Stimulated activated CD8-positive, alpha-beta memory T cell treated with anti-CD3 and anti-CD28 coated beads, Interleukin-12 subunit alpha, Interleukin-12 subunit beta, amount 100 ng/mL, for 24 hours (primary cell): ENCODE results near the gene CAPN5.

Source experiments
- DNase-seq: peaks from one replicate; pipeline ENCODE4 v3.0.0-alpha.2; 2020; ENCODE audit errors: extremely low read depth

The CAPN5 gene

GRCh38 chr11:77082838-77083565 lies 16.2 kb downstream of the CAPN5 start:
- no peak for DNase-seq

GRCh38 chr11:77083566-77084245 lies 16.9 kb downstream of the CAPN5 start:
- DNase-seq = no peak

DNA sequence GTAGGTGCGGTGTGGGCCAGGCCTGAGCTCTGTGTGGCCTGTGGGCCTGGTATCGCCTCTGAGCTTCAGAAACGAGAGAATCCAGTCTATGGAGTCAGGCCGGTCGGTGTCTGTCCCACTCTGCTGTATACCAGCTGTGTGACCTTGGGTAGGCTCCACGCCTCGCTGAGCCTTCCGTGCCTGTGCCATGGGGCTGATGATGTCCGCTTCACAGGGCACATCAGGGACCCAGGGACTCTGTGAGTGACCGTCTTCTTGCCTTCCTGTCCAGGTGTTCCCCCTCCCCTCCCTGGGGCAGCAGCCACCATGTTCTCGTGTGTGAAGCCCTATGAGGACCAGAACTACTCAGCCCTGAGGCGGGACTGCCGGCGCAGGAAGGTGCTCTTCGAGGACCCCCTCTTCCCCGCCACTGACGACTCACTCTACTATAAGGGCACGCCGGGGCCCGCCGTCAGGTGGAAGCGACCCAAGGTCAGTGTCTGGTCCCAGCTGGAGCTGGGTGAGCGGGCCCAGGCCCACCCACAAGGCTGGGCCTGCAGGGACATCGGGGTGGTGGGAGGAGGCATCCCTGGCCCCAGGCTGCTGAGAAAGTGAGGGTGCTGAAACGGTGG lies 17.9 kb downstream of the CAPN5 start:
- DNase-seq = no peak

DNA sequence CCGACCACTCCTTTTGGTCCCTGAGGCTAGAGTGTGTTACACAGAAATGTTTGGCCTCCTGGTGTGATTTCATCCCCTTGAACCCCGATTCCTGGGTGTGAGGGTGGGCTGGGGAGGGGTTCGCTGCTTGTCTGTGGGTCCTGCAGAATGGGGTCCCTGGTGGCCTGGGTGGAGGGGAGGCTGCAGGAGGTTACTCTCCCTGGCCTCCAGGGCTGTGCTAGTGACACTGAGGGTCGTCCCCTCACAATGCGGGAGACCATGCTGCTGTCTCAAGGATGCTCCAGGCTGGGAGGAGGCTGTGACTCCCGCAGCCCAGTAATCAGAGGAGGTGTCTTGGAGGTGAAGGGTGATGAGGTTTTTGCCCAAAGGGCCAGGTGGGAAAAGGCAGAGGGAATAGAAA lies 18.9 kb downstream of the CAPN5 start:
- no peak for DNase-seq

DNA sequence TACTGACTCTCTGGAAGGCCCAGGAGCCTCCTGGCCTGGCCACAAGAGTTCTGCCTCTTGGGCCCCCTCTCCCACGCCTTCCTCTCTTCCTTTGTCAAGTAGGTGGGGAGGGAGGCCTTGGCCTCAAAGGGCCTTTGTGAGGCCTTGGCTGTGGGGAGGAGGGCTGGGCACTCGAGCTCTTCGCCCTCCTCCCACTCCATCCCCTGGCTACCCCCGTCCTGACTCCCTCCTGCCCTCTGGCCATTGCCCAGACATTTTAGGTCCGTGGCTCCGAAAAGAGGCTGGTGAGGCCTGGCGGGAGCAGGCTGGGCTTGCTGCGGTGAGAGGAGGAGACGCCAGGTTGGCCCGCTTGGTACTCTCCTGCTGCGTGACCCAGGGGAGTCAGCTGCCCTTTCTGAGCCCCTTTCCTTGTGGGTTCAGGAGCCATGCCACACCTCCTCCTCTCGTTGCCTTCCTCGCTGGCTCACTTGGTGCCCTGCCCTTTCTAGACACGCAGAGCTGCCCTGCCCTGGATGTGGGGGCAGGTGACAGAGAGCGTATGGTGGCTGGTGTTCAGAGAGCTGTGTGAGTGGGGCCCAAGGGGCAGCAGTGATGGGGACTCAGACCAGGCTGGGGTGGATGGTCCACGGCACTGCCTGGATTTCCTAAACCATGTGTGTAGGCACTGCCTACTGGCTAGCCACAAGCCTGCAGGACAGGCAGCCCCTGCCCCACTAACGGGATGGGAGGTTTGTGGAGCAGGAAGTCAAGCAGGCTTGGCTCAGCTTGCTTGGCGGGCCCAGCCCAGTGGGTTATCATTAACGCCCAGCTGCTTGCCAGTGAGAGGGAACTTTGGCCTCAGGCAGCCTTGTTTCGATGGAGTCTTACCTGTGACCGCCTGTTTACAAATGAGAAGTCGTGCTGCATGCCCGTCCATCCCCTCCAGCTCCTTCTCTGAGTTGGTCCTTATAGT lies 20.0 kb downstream of the CAPN5 start:
- DNase-seq = no peak

DNA sequence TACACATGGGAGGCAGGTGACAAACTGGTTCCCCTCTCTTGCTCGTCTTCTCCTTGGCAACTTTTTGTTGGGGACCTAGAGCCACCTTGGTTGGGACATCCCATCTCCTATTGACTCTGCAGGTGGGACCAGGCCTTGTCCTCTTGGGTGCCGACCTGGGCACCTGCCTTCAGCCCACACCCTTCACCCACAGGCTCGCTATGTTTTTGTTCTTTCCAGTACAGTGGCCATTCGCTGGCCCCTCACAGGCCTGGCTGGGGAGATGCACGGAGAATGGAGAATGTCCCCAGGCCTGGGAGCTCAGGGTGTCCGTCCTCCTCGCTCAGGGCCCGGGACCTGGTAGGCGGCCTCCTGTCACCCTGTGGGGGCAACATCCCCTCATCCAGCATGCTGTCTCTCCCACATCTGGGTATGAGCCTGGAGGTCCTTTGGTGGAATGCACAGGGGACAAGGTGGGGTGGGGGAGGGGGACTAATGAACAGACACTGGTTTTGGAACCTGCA lies 21.0 kb downstream of the CAPN5 start:
- DNase-seq = no peak

DNA sequence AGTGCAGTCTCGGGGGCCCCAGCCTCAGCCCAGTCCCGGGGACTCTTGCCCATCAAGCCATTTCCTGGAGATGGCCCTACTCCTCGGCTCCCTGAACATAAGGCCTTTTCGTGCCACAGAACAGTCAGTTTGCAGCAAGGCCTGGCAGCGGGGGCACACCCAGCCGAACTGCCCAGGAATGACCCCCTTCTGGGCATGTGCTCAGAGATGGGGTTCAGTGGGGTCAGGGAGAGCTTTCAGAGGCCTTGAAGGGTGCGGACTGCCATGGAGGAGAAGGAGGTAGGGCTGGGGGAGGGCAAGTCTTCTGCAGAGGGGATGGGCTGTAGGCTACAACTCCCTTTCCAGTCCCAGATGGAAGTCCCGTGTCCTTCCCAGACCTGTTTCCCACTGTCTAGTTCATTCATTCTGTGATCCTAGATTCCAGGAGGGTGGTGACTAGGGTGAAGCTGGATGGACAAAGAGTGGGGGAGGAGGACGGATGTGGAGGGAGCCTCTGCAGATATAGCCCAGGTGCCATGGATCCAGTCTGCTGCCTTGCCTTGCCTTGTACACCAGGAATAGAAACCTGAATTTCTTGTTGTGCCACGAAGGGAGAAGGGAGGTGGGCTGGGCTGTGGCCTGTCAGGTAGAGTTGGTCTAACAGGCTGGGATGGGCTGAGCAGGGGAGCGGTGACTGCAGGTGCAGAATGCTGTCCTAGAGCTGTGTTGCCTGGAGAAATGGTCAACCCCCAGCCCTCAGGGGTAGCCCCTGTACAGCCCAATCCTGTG lies 21.6 kb downstream of the CAPN5 start:
- no peak for DNase-seq

DNA sequence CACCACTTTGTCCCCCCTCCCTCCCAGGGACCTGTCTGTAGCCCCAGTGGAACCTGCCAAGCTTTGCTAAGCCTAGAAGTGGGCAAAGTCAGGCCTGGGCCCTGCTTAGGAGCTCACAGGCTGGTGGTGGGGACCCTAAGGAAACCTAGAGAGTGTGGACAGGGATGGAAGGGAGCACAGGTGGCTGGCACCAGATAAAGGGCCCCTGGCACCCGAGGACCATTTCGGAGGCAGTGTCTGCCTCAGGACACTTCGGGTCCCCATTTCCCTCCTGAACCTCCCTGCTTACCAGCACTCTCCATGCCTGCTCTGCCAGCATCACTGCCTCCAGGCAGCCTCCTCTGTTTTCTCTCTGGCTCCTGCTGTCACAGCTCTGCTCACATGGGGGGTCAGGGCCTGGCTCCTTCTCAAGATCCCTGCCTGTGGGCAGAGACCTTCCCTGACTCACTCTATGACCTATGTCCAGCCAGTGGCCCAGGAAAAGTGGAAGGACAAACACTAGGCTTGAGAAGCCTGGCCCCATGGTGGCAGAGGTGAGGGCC lies 22.3 kb downstream of the CAPN5 start:
- DNase-seq = no peak

DNA sequence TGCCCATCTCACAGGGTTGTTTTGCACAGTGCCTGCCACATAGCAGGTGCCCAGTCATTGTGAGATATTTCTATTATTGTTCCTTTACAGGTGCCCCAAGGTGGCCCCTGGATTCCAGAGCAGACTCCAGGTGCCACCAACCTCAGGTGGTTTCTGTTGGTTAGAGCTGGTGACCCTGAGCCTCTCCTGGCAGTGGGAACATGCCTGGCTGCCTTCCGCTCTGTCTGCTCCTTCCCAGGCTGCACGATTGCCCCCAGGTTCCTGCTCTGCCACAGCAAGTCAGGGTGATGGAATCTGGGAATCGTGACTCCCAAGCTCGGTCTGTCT lies 23.2 kb downstream of the CAPN5 start:
- no peak for DNase-seq

GRCh38 chr11:77090373-77091111 lies 23.8 kb downstream of the CAPN5 start:
- DNase-seq = no peak

DNA sequence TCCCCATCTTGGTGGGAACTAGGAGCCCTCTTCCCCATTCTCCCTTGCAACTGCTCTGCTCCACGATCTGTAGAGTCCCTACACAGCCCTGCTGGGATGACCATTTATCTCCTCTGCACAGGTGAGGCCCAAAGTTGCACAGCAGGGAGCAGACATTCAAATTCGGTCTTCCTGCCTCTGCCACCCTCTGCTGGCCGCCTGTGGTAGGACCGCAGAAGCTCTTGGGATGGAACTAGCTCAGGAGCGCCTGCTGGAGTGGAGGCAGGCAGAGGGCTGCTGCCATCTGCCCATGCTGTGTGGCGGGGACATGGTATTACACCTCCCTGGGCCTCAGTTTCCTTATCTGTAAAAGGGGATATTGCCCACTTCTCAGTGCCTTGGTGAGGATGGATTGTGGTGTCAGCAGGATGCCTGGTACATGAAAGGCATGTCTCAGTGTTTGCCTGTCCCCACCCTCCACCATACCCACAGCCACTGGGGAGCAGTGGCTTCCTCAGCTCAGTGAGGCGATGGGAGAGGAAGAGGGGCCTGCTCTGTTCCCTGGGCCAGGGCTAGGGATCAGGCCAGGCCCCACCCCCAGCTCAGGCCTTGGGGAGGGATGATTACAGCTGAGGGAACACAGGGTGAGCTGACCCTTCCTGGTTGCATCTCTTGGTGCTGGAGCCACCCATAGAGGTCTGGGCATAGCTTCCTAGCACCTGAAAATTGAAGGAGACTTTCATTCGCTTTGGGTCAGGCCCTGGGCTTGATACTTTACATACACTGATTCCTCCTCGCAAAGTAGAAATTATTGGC lies 24.6 kb downstream of the CAPN5 start:
- DNase-seq = no peak

- DNase-seq = no peak
Observed at GRCh38 chr11:77092382-77092781, 25.6 kb downstream of the CAPN5 start.

DNA sequence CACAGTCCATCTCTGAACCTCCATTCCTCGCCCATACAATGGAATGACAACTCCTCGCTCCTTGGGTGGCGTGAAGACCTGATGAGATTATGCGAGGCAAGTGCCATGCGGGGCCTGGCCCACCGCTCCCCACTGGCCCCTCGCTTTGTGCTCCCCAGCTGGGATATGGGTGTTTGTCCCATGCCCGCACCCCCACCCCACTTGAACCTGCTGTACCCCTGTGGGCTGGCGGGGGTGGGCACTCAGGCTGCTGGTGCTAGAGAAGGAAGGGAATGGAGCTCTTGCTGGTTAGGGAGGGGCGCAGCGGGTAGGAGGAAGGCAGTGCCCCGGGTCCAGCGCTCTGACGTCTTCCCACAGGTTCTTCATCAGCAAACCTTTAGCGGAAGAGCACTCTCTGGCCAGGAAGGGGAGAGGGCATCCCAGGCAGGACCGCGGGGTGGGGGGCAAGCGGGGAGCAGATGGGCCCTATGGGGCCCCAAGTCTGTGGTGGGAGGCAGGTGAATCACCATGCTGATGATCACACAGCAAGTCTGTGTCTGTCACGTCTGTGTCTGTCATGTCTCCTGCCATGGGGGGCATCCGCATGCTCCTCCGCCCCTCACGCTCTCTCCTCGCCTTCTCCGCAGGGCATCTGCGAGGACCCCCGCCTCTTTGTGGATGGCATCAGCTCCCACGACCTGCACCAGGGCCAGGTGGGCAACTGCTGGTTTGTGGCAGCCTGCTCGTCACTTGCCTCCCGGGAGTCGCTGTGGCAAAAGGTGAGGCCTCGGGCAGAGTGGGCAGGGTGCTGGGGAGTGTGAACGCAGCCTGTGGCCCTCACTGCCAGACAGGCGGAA lies 26.5 kb downstream of the CAPN5 start:
- DNase-seq = no peak

DNA sequence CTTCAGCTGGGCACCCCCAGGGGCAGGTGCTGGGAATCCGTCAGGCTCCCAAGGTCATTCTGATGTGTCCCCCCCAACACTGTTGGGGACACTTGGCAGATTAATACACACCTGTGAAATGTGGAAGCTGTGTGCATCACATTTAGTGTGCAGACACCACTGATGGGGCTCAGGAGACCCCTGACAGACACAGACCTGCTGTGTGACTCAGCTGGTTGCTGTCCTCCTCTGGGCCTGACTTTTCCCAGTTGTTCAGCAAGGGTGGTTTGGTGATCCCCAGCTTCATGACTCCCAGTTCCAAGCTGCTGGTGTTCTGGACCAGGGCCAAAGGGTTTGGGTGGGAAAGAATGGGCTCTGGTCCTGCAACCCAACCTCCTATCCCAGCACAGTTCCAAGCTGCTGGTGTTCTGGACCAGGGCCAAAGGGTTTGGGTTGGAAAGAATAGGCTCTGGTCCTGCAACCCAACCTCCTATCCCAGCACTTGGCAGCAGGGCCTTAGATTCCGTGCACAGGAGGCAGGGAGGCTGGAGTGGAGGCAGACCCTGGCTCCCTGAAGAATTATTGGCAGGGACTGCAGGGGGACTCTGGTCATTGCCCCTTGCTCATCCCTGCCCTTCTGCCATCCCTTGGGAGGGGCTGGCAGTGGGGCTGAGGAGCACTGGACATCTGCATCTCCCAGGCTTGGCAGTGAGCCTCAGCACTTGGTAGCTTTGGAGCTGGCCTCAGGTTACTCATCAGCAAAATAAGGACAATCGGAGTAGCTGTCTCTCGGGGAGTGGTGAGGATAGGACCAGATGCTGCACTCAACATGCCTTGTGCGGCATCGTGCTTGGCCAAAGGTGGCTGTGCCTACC lies 27.4 kb downstream of the CAPN5 start:
- DNase-seq = no peak

DNA sequence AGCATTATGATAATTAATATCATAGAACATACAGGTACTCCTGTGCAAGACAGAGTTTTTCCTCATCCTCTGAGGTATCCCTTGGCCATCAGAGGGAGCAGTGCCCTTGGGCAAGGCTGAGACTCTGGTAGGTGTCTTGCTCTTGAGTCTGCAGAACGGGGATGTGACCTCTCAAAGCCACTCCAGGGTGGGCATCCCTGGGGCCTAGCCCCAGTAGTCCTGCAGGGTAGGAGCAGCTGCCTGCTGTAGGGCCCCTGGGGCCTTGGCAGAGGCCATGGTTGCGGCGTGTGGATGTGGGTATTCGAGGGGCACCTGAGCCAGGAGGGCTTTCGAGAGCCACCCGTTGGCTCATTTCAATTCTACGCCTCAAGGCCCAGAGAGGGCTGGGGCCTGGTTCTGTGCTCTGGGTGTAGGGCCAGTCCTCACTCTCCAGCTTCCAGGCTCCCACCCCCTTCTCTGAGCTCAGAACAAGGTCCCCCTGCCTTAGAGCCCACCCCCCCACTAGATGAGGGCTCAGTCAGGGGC lies 28.1 kb downstream of the CAPN5 start:
- no peak for DNase-seq

- DNase-seq = no peak
Observed at GRCh38 chr11:77095551-77096490, 29.1 kb downstream of the CAPN5 start.
